GM10248 (cell line): ENCODE results near the gene PBX1.

Experiments used
- CTCF ChIA-PET: fragments of 300-600 bp; sonication (Branson Sonifier 250); formaldehyde crosslinking; extraction: SDS; loops from one replicate; lab custom pipeline; 2021; ENCODE audit warnings: antibody characterized with exemption; lab: Yijun Ruan, JAX
- POLR2A ChIA-PET: fragments of 350-650 bp; sonication (Branson Sonifier 250); formaldehyde crosslinking; extraction: SDS; loops from one replicate; lab custom pipeline; 2020; ENCODE audit warnings: antibody characterized with exemption; lab: Yijun Ruan, JAX
- DNase-seq: peaks from one replicate; pipeline ENCODE4 v3.0.0; 2012; ENCODE audit errors: extremely low spot score
- TF ChIP-seq, protein P1 (sequence below): IDR thresholded peaks from 2 replicates; pipeline ENCODE4 v1.5.1; 2012; ENCODE audit warnings: mild to moderate bottlenecking, low read depth; ENCODE audit errors: extremely low read depth, missing control alignments, control extremely low read depth

Gene PBX1

DNA sequence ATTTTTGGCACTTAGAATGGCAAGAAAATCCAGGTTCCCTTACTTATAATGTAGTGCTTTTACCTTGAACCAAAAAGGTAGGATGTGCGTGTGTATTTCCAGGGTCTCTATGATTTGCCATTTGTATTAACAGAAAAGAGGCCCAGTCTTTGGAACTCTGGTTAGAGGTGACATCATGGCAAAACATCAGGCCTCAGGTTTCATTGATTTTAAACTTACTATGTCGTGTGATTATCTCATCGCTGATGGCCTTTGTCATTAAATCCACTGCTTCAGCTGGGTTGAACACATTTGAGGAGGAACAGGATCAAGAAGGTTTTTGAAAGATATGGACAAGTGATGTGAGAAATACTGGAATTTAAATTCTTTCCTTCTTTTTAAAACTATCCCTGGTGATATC is 95.2 kb downstream of the PBX1 start:
- POLR2A ChIA-PET, result no interaction called here
- CTCF ChIA-PET, result no interaction called here
- DNase-seq, result no peak
- TF ChIP-seq, protein P1, sequence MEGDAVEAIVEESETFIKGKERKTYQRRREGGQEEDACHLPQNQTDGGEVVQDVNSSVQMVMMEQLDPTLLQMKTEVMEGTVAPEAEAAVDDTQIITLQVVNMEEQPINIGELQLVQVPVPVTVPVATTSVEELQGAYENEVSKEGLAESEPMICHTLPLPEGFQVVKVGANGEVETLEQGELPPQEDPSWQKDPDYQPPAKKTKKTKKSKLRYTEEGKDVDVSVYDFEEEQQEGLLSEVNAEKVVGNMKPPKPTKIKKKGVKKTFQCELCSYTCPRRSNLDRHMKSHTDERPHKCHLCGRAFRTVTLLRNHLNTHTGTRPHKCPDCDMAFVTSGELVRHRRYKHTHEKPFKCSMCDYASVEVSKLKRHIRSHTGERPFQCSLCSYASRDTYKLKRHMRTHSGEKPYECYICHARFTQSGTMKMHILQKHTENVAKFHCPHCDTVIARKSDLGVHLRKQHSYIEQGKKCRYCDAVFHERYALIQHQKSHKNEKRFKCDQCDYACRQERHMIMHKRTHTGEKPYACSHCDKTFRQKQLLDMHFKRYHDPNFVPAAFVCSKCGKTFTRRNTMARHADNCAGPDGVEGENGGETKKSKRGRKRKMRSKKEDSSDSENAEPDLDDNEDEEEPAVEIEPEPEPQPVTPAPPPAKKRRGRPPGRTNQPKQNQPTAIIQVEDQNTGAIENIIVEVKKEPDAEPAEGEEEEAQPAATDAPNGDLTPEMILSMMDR, result no peak

DNA sequence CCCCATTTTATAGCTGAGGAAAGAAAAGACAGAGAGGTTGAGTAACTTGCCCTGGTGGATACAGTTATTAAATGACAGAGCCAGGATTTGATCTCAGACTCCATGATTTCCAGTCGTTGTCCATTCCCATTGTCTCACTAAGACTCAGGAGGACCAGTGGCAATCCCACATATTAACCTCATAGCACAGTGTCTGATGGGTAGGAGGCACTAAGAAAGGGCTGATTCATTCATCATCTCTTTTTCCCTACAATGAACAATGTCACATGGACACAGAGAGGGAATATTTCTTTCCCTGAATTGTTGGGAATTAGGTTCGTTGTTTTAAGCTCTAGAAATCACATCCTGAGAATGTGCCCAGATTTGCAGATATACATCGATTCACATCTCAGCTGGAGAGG is 99.9 kb downstream of the PBX1 start:
- ChIA-PET CTCF (no interaction called here), POLR2A (no interaction called here)
- DNase-seq, result no peak
- TF ChIP-seq, protein P1, result no peak

DNA sequence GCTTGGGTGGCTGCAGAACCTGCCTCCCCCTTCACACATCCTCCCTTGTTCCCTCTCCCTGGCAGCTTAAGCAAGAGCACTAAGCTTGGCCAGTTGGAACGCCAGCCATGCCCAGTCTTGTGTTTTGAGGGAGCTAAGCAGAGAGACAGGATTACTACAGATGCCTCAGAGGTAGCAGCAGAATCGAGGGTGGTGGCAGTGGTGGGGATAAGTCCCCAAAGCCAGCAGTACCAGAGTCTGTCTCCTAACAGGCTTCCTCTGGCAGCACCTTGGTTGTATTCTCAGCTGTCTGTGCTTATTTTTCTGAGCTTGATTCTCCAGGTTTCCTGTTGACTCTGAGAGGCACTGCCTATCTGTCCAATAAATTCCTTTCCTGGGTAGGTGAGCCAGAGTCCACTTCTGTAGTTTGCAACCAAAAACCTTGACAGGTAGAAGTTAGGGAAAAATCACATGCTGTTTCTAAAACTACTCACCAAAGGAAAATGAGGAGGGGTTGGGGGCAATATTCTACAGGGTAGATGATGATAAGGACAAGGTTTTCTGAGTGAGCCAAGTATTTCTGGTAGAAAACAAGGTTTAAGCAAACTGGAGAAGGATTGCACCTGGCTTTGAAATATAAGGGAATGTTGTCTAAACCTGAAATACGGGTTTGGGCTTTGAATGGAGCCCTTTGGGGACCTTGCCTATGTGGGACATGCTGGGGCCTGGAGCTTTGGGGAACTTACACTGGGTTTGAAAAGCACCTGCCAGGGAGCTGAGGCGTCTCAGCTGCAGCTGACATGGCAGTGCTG is 100.8 kb downstream of the PBX1 start:
- ChIA-PET CTCF (no interaction called here), POLR2A (no interaction called here)
- TF ChIP-seq, protein P1, result no peak
- no peak for DNase-seq

DNA sequence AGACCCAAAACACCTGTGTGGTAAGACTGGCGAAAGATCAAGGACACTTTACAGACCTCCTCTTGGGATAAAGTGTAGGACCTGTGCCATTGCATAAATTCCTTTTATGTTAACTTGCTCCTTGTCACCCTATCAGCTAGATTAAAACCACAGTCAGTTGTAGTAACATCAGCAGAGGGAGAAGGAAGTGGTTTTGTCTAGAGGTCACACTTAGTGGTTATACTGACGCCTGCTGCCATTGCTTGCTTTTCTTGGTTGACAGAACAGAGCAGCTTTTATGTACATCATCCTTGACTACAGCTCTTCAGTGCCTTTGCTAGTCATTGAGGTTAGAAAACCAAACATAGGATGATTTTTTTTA is 101.4 kb downstream of the PBX1 start:
- CTCF ChIA-PET, result interaction anchor here (1.0 kb wide), 1 partner anchor 18 kb away, joined by 3 read pairs; no protein-coding TSS in a partner anchor
- TF ChIP-seq, protein P1, result no peak
- no peak for DNase-seq
- POLR2A ChIA-PET, result no interaction called here

DNA sequence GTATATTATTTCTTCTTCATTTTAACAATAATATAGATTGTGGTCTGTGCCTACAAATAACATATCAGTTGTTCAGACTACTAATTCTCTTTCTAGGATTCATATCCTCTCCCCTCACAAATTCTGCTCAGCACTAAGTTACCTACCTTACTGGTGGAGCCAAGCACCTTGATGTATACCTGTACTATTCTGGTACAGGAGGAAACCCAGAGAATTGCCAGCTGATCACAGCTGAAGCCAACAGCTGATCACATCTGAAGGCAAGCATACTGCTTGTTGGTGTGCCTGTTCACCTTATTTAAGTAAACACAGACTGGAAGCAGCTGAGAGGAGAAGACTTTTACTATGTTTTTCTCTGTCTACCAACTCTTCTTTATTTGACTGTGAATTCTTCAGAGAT is 101.8 kb downstream of the PBX1 start:
- DNase-seq, result no peak
- TF ChIP-seq, protein P1, result no peak
- ChIA-PET CTCF (interaction anchor here (1.0 kb wide), 1 partner anchor 18 kb away, joined by 3 read pairs; no protein-coding TSS in a partner anchor), POLR2A (no interaction called here)

DNA sequence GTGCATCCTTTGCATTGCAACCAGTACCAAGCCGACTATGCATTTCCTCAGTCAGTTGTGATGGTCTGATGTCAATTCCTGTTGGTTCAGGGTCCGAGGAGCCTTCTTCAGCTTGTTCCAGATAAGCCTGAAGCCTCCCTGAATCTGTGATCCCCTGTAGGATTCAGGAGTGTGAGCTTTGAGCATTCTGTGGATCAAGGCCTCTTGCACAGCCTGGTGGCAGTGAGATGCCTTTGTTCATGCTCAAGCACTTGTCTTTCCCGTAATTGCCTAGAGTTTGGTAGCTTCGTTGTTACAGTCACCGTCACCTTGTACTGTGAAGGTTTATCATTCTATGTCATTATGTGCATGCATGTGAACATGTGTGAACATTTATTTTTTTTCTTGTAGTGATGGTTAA is 103.5 kb downstream of the PBX1 start:
- ChIA-PET CTCF (no interaction called here), POLR2A (no interaction called here)
- TF ChIP-seq, protein P1, result no peak
- DNase-seq, result no peak
